ENCODE measurements around the gene ZACN. TPM values are rescaled to one million over a fixed set of nuclear protein-coding genes. Genes with fewer than 3 reads are reported as not detected.
A peak's percentile ranks its signal among the peaks of the same experiment; 100 is the strongest.

The ZACN gene
- total RNA-seq, 1 donor from 2014 or later = not detected

DNA sequence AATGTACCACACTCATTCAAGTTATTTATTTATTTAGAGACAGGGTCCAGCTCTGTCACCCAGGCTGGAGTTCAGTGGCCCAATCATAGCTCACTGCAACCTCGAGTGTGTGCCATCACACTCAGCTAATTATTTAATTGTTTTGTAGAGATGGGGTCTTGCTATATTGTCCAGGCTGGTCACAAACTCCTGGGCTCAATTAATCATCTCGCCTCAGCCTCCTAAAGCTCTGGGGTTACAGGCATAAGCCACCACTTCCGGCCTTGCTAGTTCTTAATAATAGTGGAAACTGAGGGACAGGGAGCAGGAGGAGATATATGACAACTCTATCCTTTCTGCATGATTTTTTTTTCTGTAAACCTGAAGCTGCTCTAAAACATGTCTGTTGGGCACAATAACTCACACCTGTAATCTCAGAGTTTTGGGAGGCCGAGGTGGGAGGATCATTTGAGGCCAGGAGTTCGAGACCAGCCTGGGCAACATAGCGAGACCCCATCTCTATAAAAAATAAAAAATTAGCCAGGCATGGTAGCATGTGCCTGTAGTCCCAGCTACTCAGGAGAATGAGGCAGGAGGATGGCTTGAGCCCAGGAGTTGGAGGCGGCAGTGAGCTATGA lies 36.3 kb downstream of the ZACN start:
- Mint-ChIP-seq H3K27me3 (ENCODE audit: insufficient read depth, low read depth) (peaks cover 6% of the 10 kb centered on the region), H3K4me1 (peaks cover 11% of the 10 kb centered on the region), H3K9me3 (no peaks in the 10 kb centered on the region), H3K27ac (no peak overlapping the region), H3K4me3 (no peak overlapping the region), H3K36me3 (no peaks in the 10 kb centered on the region)
- H3F3A ChIP-seq (ENCODE audit: low read depth) = no peaks in the 10 kb centered on the region
- no peaks in the 10 kb centered on the region for H3K4me1 ChIP-seq
- no peak overlapping the region for H3K4me2 ChIP-seq
- H2AFZ ChIP-seq (replicated peaks) = no peak overlapping the region
- TF ChIP-seq EZH2phosphoT487 (IDR thresholded peaks at IDR 0.05) = no peak
- TF ChIP-seq EZH2 (IDR thresholded peaks at IDR 0.05) = no peak
- TF ChIP-seq, protein P1, sequence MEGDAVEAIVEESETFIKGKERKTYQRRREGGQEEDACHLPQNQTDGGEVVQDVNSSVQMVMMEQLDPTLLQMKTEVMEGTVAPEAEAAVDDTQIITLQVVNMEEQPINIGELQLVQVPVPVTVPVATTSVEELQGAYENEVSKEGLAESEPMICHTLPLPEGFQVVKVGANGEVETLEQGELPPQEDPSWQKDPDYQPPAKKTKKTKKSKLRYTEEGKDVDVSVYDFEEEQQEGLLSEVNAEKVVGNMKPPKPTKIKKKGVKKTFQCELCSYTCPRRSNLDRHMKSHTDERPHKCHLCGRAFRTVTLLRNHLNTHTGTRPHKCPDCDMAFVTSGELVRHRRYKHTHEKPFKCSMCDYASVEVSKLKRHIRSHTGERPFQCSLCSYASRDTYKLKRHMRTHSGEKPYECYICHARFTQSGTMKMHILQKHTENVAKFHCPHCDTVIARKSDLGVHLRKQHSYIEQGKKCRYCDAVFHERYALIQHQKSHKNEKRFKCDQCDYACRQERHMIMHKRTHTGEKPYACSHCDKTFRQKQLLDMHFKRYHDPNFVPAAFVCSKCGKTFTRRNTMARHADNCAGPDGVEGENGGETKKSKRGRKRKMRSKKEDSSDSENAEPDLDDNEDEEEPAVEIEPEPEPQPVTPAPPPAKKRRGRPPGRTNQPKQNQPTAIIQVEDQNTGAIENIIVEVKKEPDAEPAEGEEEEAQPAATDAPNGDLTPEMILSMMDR (IDR thresholded peaks at IDR 0.05) = no peak
- H3K27me3 ChIP-seq = no peaks in the 10 kb centered on the region
- DNase-seq (ENCODE audit: low spot score) = no peak
- H3K27ac ChIP-seq = no peak overlapping the region
- no peaks in the 10 kb centered on the region for H4K20me1 ChIP-seq (ENCODE audit: low read depth)
- H3K79me2 ChIP-seq (ENCODE audit: low read depth) = no peaks in the 10 kb centered on the region
- H3K9ac ChIP-seq = no peak overlapping the region
- H3K4me3 ChIP-seq = no peak overlapping the region
- no peaks in the 10 kb centered on the region for H3K9me3 ChIP-seq (ENCODE audit: low read depth)
- H3K36me3 ChIP-seq = no peaks in the 10 kb centered on the region

GRCh38 chr17:76119409-76120371 lies 40.7 kb downstream of the ZACN start:
- Histone ChIP-seq H3K9ac (no peak overlapping the region), H3K27me3 (peaks cover 10% of the 10 kb centered on the region), H2AFZ (replicated peaks) (no peak overlapping the region), H3K4me3 (no peak overlapping the region), H4K20me1 (ENCODE audit: low read depth) (no peaks in the 10 kb centered on the region), H3K9me3 (ENCODE audit: low read depth) (no peaks in the 10 kb centered on the region), H3K79me2 (ENCODE audit: low read depth) (no peaks in the 10 kb centered on the region), H3K27ac (no peak overlapping the region), H3K4me1 (no peaks in the 10 kb centered on the region), H3F3A (ENCODE audit: low read depth) (peaks cover 6% of the 10 kb centered on the region), H3K4me2 (no peak overlapping the region), H3K36me3 (no peaks in the 10 kb centered on the region)
- Mint-ChIP-seq H3K36me3 (no peaks in the 10 kb centered on the region), H3K4me1 (peaks cover 26% of the 10 kb centered on the region), H3K27me3 (ENCODE audit: insufficient read depth, low read depth) (peaks cover 2% of the 10 kb centered on the region), H3K27ac (peak overlapping the region; percentile 52), H3K4me3 (peak overlapping the region; percentile 46), H3K9me3 (no peaks in the 10 kb centered on the region)
- TF ChIP-seq, protein P1 (IDR thresholded peaks at IDR 0.05) = no peak
- TF ChIP-seq EZH2 (IDR thresholded peaks at IDR 0.05) (no peak), EZH2phosphoT487 (IDR thresholded peaks at IDR 0.05) (no peak)
- no peak for DNase-seq (ENCODE audit: low spot score)

- H3K4me1 Mint-ChIP-seq = peaks cover 30% of the 10 kb centered on the region
- Histone ChIP-seq H3K9me3 (ENCODE audit: low read depth) (no peaks in the 10 kb centered on the region), H3K9ac (no peak overlapping the region), H3K4me3 (no peak overlapping the region), H2AFZ (replicated peaks) (no peak overlapping the region), H3K4me2 (no peak overlapping the region), H3F3A (ENCODE audit: low read depth) (peaks cover 6% of the 10 kb centered on the region), H3K4me1 (no peaks in the 10 kb centered on the region), H3K27me3 (peaks cover 10% of the 10 kb centered on the region), H3K79me2 (ENCODE audit: low read depth) (no peaks in the 10 kb centered on the region), H3K36me3 (no peaks in the 10 kb centered on the region), H3K27ac (no peak overlapping the region), H4K20me1 (ENCODE audit: low read depth) (no peaks in the 10 kb centered on the region)
- no peaks in the 10 kb centered on the region for H3K36me3 Mint-ChIP-seq
- H3K4me3 Mint-ChIP-seq = no peak overlapping the region
- H3K27me3 Mint-ChIP-seq (ENCODE audit: insufficient read depth, low read depth) = peaks cover 2% of the 10 kb centered on the region
- no peaks in the 10 kb centered on the region for H3K9me3 Mint-ChIP-seq
- H3K27ac Mint-ChIP-seq = peak overlapping the region; percentile 87
- no peak for DNase-seq (ENCODE audit: low spot score)
- no peak for TF ChIP-seq EZH2 (IDR thresholded peaks at IDR 0.05)
Measured at GRCh38 chr17:76120658-76121008, 41.7 kb downstream of the ZACN start.

Measured in neural progenitor cell (in vitro differentiated cells).